Measurements from ENCODE around the gene CDH12.

DNA sequence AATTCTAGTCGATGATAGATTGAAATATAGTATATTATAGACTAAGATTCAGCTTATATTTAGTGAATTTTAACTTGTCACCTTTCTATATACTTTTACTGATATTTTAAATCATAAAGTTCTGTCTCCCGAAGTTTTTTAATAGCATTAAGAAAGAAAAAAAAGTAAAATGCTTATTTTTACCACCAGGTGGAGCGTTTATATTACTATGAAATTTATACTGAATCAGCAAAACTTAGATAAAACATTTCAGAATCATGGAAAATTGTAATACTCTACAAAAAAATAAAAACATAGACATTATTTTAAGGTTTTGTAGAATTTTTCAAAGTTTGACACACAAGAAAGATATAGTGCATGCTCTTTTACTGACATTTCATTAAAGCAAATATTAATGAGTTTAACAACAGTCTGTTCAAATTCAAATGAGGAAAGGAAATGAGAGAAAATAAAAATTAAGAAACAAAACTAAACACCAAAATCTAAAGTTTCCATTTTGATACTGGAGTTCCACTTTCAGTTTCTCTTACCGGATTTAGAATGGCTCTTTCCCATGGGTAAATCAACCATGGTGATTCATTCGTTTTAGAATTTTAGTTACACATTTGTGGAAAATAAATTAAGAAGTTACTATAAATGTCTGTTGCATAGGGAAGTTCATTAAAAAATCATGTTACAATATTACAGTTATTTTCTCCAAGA lies 1035.3 kb downstream of the CDH12 start:
- TF ChIP-seq POLR2A (IDR thresholded peaks at IDR 0.05) = no peak
- TF ChIP-seq, protein P1, sequence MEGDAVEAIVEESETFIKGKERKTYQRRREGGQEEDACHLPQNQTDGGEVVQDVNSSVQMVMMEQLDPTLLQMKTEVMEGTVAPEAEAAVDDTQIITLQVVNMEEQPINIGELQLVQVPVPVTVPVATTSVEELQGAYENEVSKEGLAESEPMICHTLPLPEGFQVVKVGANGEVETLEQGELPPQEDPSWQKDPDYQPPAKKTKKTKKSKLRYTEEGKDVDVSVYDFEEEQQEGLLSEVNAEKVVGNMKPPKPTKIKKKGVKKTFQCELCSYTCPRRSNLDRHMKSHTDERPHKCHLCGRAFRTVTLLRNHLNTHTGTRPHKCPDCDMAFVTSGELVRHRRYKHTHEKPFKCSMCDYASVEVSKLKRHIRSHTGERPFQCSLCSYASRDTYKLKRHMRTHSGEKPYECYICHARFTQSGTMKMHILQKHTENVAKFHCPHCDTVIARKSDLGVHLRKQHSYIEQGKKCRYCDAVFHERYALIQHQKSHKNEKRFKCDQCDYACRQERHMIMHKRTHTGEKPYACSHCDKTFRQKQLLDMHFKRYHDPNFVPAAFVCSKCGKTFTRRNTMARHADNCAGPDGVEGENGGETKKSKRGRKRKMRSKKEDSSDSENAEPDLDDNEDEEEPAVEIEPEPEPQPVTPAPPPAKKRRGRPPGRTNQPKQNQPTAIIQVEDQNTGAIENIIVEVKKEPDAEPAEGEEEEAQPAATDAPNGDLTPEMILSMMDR (IDR thresholded peaks at IDR 0.05) = no peak
- no peak for TF ChIP-seq POLR2AphosphoS5 (IDR thresholded peaks at IDR 0.05)
- no peak for TF ChIP-seq EP300 (IDR thresholded peaks at IDR 0.05)
